NB4 (cell line): ENCODE measurements around the gene HGF.

Source experiments
- MYC ChIP-seq: IDR thresholded peaks from 2 replicates; pipeline ENCODE4 v1.6.1; 2011; ENCODE audit warnings: low read depth, low read length
- POLR2A ChIP-seq: IDR thresholded peaks from 2 replicates; pipeline ENCODE4 v1.6.1; 2011; ENCODE audit warnings: mild to moderate bottlenecking; ENCODE audit not compliant: insufficient read length; ENCODE audit errors: extremely low read depth
- TF ChIP-seq, protein P1 (sequence below): IDR thresholded peaks from one replicate; pipeline ENCODE4 v1.5.1; 2012; ENCODE audit warnings: low read depth, low read length
- TF ChIP-seq, protein P2 (sequence below): IDR thresholded peaks from 2 replicates; pipeline ENCODE4 v1.6.1; 2011; ENCODE audit warnings: low read depth, low read length

DNA sequence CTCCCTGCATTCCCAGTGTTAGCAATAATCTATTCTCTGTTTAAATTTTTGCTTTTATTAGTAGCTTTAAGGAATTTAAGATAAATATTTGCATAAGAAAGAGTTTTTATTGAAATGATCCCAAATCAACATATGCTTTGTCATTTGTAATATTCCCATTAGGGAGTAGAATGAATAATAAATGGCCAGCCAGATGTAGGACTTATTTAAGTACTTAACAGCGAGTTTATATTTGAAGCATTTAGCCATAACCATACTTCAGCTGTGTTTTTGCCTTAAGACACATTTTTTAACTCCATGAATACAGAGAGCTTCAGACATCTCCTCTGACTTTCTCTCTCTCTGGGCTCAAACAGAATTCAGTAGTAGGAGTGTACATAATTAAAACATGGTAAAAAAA lies 103.6 kb downstream of the HGF start:
- TF ChIP-seq POLR2A (no peak), MYC (no peak)
- TF ChIP-seq, protein P1, sequence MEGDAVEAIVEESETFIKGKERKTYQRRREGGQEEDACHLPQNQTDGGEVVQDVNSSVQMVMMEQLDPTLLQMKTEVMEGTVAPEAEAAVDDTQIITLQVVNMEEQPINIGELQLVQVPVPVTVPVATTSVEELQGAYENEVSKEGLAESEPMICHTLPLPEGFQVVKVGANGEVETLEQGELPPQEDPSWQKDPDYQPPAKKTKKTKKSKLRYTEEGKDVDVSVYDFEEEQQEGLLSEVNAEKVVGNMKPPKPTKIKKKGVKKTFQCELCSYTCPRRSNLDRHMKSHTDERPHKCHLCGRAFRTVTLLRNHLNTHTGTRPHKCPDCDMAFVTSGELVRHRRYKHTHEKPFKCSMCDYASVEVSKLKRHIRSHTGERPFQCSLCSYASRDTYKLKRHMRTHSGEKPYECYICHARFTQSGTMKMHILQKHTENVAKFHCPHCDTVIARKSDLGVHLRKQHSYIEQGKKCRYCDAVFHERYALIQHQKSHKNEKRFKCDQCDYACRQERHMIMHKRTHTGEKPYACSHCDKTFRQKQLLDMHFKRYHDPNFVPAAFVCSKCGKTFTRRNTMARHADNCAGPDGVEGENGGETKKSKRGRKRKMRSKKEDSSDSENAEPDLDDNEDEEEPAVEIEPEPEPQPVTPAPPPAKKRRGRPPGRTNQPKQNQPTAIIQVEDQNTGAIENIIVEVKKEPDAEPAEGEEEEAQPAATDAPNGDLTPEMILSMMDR, result no peak
- TF ChIP-seq, protein P2, sequence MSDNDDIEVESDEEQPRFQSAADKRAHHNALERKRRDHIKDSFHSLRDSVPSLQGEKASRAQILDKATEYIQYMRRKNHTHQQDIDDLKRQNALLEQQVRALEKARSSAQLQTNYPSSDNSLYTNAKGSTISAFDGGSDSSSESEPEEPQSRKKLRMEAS, result no peak
